Mesothelial cell of epicardium (in vitro differentiated cells): Measurements from ENCODE around the gene CGB3. TPM values are rescaled to one million over a fixed set of nuclear protein-coding genes. Genes with fewer than 3 reads are reported as not detected.
"Not testable (repeated sequence)": the region's sequence is repeated elsewhere in the genome, so short reads cannot be mapped to it uniquely, and the experiment has no call there.

Experiments used
- DNase-seq, 2 experiments: peaks; one replicate each; pipeline ENCODE4 v3.0.0; 2021; ENCODE audit warnings: low spot score in 2 of 2; ENCODE audit not compliant: unreplicated experiment in 2 of 2
- H3K27ac Mint-ChIP-seq: 2 replicates; pipeline ENCODE4 v1.8.0; 2021; ENCODE audit warnings: mixed read lengths
- H3K27me3 Mint-ChIP-seq: 2 replicates; pipeline ENCODE4 v1.8.0; 2021; ENCODE audit warnings: low read depth, mixed read lengths
- H3K36me3 Mint-ChIP-seq: 2 replicates; pipeline ENCODE4 v1.8.0; 2021; ENCODE audit warnings: mixed read lengths
- H3K4me1 Mint-ChIP-seq: 2 replicates; pipeline ENCODE4 v1.8.0; 2021; ENCODE audit warnings: mixed read lengths
- H3K4me3 Mint-ChIP-seq: 2 replicates; pipeline ENCODE4 v1.8.0; 2021; ENCODE audit warnings: mild to moderate bottlenecking, moderate library complexity, mixed read lengths
- H3K9me3 Mint-ChIP-seq: 2 replicates; pipeline ENCODE4 v1.8.0; 2021; ENCODE audit warnings: mixed read lengths
- CTCF ChIP-seq: fragments of 200-600 bp; sonication (generic); IDR thresholded peaks from one replicate; pipeline ENCODE4 v1.5.0; 2021; ENCODE audit warnings: antibody characterized with exemption; ENCODE audit not compliant: unreplicated experiment
- total RNA-seq: library from RNA; stranded (reverse); gene quantifications from 3 replicates; pipeline ENCODE4 v1.2.1, GENCODE V29; 2021

CGB3 gene
- not detected in 3 replicates for total RNA-seq

- not testable (repeated sequence) for H3K36me3 Mint-ChIP-seq, H3K9me3 Mint-ChIP-seq, H3K27ac Mint-ChIP-seq, H3K4me1 Mint-ChIP-seq, DNase-seq, H3K4me3 Mint-ChIP-seq
- H3K27me3 Mint-ChIP-seq = peaks cover 31% of the 10 kb centered on the region
Observed at GRCh38 chr19:49024233-49024632, at the start of gene CGB3. CGB3 (minus strand) TSS chr19:49024333; CDS start chr19:49023971, 362 bp downstream.

GRCh38 chr19:49071860-49072547 is 47.9 kb upstream of the CGB3 start:
- Mint-ChIP-seq H3K4me3 (peak overlapping the region; percentile 43), H3K27me3 (peaks cover 49% of the 10 kb centered on the region), H3K36me3 (peaks cover 11% of the 10 kb centered on the region), H3K4me1 (peaks cover 23% of the 10 kb centered on the region), H3K9me3 (peaks cover 4% of the 10 kb centered on the region), H3K27ac (no peak overlapping the region)
- no peak for TF ChIP-seq CTCF
- DNase-seq = no peak

- no peak for DNase-seq
- peaks cover 11% of the 10 kb centered on the region for H3K36me3 Mint-ChIP-seq
- H3K27me3 Mint-ChIP-seq = peaks cover 49% of the 10 kb centered on the region
- H3K9me3 Mint-ChIP-seq = peaks cover 4% of the 10 kb centered on the region
- no peak overlapping the region for H3K27ac Mint-ChIP-seq
- no peak for TF ChIP-seq CTCF
- H3K4me1 Mint-ChIP-seq = peaks cover 38% of the 10 kb centered on the region
- peak overlapping the region; percentile 33 for H3K4me3 Mint-ChIP-seq
Observed at GRCh38 chr19:49070416-49070815, 46.3 kb upstream of the CGB3 start.

GRCh38 chr19:49069026-49069425 is 44.9 kb upstream of the CGB3 start:
- H3K4me1 Mint-ChIP-seq = peaks cover 47% of the 10 kb centered on the region
- no peak overlapping the region for H3K27ac Mint-ChIP-seq
- H3K9me3 Mint-ChIP-seq = peaks cover 4% of the 10 kb centered on the region
- no peak for DNase-seq
- no peak for TF ChIP-seq CTCF
- no peak overlapping the region for H3K4me3 Mint-ChIP-seq
- peaks cover 11% of the 10 kb centered on the region for H3K36me3 Mint-ChIP-seq
- H3K27me3 Mint-ChIP-seq = peaks cover 43% of the 10 kb centered on the region

- H3K9me3 Mint-ChIP-seq = peaks cover 4% of the 10 kb centered on the region
- no peak for DNase-seq
- peaks cover 29% of the 10 kb centered on the region for H3K27me3 Mint-ChIP-seq
- no peak overlapping the region for H3K4me3 Mint-ChIP-seq
- peak overlapping the region; percentile 88 for H3K27ac Mint-ChIP-seq
- TF ChIP-seq CTCF = no peak
- H3K4me1 Mint-ChIP-seq = peaks cover 46% of the 10 kb centered on the region
- H3K36me3 Mint-ChIP-seq = peaks cover 5% of the 10 kb centered on the region
Observed at GRCh38 chr19:49067554-49067953, 43.4 kb upstream of the CGB3 start.

- Mint-ChIP-seq H3K27me3 (peaks cover 18% of the 10 kb centered on the region), H3K27ac (peak overlapping the region; percentile 81), H3K36me3 (peaks cover 5% of the 10 kb centered on the region), H3K9me3 (peaks cover 4% of the 10 kb centered on the region), H3K4me3 (peak overlapping the region; percentile 31), H3K4me1 (peaks cover 46% of the 10 kb centered on the region)
- TF ChIP-seq CTCF = no peak
- DNase-seq = no peak
Observed at GRCh38 chr19:49065905-49066512, 41.9 kb upstream of the CGB3 start.
